Daoy (cell line): ENCODE results near the gene CNPY1. TPM values are rescaled to one million over a fixed set of nuclear protein-coding genes. Genes with fewer than 3 reads are reported as not detected.
"Not testable (repeated sequence)": the region's sequence is repeated elsewhere in the genome, so short reads cannot be mapped to it uniquely, and the experiment has no call there.

ENCODE experiments used
- DNase-seq: peaks from one replicate; pipeline ENCODE4 v3.0.0-alpha.2; 2015; ENCODE audit warnings: low read depth
- total RNA-seq: library from RNA; depleted of rRNA; stranded (reverse); fragments of >200 nt; shearing (Covaris generic); gene quantifications from 2 replicates; pipeline ENCODE4 v1.2.3, GENCODE V29; 2014

The CNPY1 gene
- total RNA-seq, 1 experiment from 2014 or later = 2.7 TPM

GRCh38 chr7:155533120-155533826 is 13.1 kb downstream of the CNPY1 start:
- no peak for DNase-seq

DNA sequence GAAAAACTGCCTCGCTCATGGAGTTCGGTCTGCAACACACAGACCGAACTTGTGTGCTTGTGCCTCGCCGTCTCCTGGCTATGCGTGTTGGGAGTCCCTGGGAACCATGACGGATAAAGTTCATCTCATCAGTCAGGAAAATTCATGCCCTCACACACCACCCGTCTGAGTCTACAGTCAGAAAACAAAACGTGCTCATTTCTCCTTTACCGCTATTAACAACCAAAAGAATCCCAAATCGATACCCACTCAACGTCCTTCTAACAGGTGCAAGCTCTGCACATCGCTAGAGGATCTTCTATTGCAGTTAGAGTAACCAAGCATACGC is 13.6 kb downstream of the CNPY1 start:
- no peak for DNase-seq

GRCh38 chr7:155531681-155532080 is 14.7 kb downstream of the CNPY1 start:
- no peak for DNase-seq

DNA sequence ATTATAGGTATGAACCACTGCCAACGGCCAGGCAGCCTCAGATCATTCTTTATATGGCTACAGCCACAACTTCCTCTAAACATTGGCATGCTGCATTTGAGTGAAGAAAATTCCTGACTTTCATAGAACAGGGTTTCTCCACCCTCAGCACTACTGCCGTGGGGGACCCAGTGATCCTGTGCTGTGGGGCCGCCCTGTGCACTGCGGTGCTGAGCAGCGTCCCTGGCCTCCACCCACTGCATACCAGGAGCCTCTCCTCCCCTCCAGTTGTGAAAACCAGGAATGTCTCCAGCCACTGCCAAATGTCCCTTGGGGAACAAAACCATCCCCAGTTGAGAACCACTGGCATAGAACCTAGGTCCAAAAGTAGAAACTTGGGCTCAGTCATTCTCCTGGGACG is 15.8 kb downstream of the CNPY1 start:
- no peak for DNase-seq

- DNase-seq = no peak
These were observed 16.5 kb downstream of the CNPY1 start for GRCh38 chr7:155529845-155530244.

DNA sequence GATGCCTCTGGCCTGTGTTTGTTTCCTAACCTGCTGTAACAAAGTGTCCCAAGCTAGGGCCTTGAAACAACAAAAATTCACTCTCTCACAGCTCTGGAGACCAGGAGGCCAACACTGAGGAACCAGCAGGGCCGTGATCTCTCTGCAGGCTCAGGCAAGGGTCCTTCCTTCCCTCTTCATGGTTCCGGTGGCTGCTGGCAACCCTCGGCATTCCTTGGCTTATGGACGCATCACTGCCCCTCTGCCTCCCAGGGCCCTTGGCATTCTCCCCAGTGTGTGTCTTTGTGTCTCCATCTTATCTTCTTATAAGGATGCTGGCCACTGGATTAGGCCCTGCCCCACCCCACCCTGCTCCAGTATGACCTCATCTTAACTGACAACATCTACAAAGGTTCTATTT is 17.0 kb downstream of the CNPY1 start:
- DNase-seq = no peak

- DNase-seq = no peak
These were observed 18.7 kb downstream of the CNPY1 start for GRCh38 chr7:155527664-155528063.

- DNase-seq = no peak
These were observed 20.1 kb downstream of the CNPY1 start for GRCh38 chr7:155526225-155526624.

DNA sequence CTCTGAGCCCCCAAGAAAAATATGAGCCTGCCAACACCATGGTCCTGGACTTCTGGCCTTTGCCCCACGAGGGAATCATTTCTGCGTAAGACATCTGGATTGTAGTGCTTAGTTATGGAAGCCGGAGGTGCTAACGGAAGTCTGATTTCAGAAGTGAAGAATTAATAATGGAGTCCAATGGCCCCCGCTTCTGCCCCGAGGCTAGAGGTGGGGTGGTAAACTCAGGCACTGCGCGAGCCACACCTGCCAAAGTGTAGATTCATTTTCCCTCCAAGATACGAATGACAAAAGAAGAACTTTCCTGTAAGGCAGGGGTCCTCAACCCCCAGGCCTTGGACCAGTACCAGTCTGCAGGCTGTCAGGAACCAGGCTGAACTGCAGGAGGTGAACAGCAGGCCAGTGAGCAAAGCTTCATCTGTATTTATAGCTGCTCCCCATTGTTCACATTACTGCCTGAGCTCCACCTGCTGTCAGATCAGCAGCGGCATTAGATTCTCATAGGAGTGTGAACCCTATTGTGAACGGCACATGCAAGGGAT is 22.3 kb downstream of the CNPY1 start:
- DNase-seq = no peak

DNA sequence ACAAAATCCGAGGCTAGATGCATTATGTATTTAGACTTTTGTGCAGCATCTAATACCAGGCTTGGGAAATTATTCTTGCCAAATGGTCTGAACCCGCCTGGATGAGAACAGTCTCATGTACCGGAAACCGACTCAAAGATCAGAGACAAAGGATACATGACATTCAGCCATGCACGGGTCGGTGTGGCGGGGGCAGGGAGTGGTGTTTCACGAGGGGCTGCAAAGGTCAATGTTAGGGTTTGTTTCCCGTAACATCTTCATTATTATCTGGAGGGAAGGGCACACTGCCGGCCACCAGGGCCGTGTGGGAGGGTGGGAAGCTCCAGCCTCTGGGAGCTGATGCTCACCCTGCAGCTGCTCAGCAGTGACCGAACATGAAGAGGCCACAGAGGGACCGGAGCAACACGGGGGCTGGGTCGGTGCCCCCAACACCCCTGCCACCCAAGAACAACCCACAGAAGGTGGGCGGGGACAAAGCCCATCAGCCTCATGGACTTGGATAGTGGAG is 23.1 kb downstream of the CNPY1 start:
- DNase-seq = no peak

DNA sequence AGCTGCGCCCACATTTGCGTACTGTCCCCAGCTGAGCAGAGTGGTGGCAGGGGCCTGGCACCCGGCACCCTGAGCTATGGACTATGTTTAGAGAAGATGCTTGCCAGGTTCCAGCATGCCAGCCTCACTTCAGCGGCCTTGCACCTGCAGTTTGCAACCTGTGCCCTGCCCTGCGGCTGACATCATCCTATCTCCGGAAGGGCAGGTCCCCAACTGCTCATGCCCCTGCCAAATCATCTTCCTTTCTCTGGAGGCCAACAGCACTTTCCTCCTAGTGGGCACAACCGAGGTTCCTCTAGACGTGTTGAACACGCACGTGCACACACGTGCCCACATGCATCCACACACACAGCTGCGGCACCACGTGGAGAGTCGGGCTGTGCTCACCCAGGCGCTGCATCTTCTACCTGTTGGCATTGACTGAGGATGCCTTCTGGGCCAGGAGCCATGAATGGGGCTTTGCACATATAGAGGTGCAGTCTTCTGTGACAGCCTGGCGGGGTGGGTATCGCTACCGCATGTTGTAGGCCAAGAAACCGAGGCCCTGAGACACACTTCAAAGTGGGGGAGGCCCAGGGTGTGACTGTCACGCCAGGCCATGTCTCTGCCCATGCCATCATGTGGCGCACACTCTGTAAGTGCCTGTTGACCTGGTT is 24.5 kb downstream of the CNPY1 start:
- DNase-seq = no peak

- DNase-seq = no peak
These were observed 25.2 kb downstream of the CNPY1 start for GRCh38 chr7:155521007-155521742.

GRCh38 chr7:155520114-155520513 is 26.2 kb downstream of the CNPY1 start:
- no peak for DNase-seq

DNA sequence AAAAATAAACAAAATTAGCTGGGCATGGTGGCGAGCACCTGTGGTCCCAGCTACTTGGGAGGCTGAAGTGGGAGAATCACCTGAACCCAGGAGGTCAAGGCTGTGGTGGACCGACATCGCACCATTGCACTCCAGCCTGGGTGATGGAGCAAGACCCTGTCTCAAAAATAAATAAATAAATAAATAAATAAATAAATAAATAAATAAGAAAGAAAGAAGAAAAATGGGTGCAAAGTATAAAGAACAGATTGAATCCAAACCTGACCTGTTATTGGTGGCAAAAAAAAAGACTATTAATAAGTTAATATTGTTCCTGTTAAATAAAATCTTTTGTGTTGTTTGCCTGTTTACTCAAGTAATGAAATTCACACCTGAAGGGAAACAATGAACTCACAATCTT is 27.0 kb downstream of the CNPY1 start:
- DNase-seq = not testable (repeated sequence)

- DNase-seq = no peak
These were observed 27.7 kb downstream of the CNPY1 start for GRCh38 chr7:155518633-155519032.

- no peak for DNase-seq
These were observed 28.4 kb downstream of the CNPY1 start for GRCh38 chr7:155517969-155518368.

DNA sequence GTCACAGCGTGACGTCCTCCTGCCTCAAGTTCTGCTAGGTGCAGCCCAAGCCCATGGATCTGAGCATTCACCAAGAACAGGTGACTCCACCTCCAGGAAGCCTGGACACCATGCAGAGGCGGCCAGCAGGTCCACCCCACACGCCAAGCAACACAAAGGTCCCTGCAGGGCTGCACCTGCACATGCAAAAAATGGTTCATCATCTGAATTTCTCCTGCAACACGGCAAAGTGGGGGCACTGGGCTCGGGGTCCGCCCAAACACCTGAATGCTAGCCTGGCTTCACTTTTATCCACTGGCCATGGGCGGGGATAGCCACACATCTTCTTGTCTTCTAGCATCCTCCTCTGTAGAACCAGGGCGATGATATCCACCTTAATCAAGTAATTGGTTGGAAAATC is 28.9 kb downstream of the CNPY1 start:
- no peak for DNase-seq

- DNase-seq = no peak
These were observed 29.9 kb downstream of the CNPY1 start for GRCh38 chr7:155516466-155516865.

DNA sequence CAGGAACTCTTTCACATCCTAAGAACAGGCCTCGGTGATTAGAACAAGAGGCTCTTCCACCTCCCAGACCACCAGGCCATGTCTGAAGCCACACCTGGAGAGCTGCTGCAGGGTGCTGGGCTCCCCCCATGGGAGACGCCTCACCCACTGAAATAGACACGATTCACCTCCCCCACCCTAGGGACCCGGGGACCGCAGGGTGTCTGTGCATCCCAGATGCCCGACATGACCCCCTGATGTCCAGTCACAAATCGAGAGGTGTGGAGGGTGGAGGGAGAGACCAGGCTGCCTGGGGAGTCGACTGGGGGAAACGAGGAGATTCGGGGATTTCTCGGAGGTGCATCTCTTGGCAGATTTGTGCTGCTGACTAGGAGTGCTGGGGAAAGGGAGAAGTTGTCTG is 31.0 kb downstream of the CNPY1 start:
- no peak for DNase-seq

GRCh38 chr7:155514296-155514695 is 32.1 kb downstream of the CNPY1 start:
- DNase-seq = no peak

- no peak for DNase-seq
These were observed 32.6 kb downstream of the CNPY1 start for GRCh38 chr7:155513543-155514285.
